Peyer's patch (tissue), 4 donors: ENCODE results near the gene SLAMF9. TPM values are rescaled to one million over a fixed set of nuclear protein-coding genes. Genes with fewer than 3 reads are reported as not detected.

Experiments used
- DNase-seq, 3 donors: peaks; one replicate each; pipeline ENCODE4 v3.0.0-alpha.2; 2017 to 2019
- H3K27ac ChIP-seq, 4 donors: fragments of 200-600 bp; sonication (generic); one replicate each; pipeline ENCODE4 v1.5.1; 2016 to 2019
- H3K27me3 ChIP-seq, 2 donors: fragments of 200-600 bp; sonication (generic); one replicate each; pipeline ENCODE4 v1.5.1; 2019
- H3K36me3 ChIP-seq, 3 donors: fragments of 200-600 bp; sonication (generic); one replicate each; pipeline ENCODE4 v1.5.1; 2016 to 2019
- H3K4me1 ChIP-seq, 4 donors: fragments of 200-600 bp; sonication (generic); one replicate each; pipeline ENCODE4 v1.5.1; 2016 to 2019
- H3K4me3 ChIP-seq, 4 donors: fragments of 200-600 bp; sonication (generic); 1 replicate in 3 of 4; 2 replicates in 1 of 4; pipeline ENCODE4 v1.5.1; 2016 to 2019; ENCODE audit warnings: mild to moderate bottlenecking in 1 of 4
- H3K9me3 ChIP-seq, 4 donors: fragments of 200-600 bp; sonication (generic); one replicate each; pipeline ENCODE4 v1.5.1; 2016 to 2019; ENCODE audit warnings: mild to moderate bottlenecking in 1 of 4
- CTCF ChIP-seq, 6 experiments: fragments of 450-650 bp in 4 of 6; fragments of 200-600 bp in 2 of 6; sonication (generic) in 1 of 6; IDR thresholded peaks; one replicate each; pipeline ENCODE4 v1.5.1; 2017 to 2019; ENCODE audit warnings: antibody characterized with exemption in 6 of 6, mild to moderate bottlenecking in 3 of 6, moderate library complexity in 1 of 6
- POLR2A ChIP-seq, 2 donors: fragments of 450-650 bp; IDR thresholded peaks; one replicate each; pipeline ENCODE4 v1.5.1; 2017; ENCODE audit warnings: antibody characterized with exemption in 2 of 2, mild to moderate bottlenecking in 2 of 2, moderate library complexity in 2 of 2
- total RNA-seq, 4 donors: library from RNA; depleted of rRNA; stranded (reverse); fragments of >200 nt; gene quantifications; one replicate each; pipeline ENCODE4 v1.1.0, GENCODE V29; 2016

Gene SLAMF9
- total RNA-seq, 4 donors from 2014 or later, result not detected

DNA sequence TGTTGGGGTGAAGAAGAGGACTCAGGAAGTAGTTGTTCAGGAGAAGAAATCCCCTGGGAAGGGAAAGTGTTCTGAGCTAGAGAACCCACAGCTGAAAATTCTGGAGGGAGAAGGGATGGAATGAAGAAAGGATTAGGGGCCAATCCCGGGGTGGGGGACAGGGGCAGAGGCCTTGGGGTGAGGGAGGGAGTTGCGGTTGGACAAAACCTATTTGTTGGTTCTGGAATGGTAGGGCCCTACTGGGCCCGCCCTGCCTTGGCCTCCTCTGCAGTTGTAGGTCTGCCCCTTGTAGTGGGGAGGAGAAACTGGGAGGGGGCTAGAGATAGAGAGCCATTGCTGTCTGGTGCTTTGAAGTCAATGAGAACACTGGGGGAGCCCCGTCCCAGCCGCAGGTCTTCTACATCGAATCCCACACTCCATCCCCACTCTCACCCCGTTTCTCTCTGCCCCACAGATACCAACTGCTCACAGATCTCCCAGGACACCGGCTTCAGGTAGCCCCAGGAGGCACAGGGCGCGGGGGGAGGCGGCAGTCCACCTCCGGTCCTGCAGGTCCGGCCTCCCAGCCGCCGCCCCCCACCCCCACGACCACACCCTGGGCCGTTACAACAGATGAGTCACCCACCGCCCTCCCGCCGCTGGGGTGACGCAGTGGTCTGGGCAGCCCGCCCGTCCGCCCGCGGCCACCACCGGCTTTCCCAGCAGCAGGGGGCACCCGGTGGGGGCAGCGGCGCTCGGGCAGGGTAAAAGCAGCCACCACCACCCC lies 29.8 kb downstream of the SLAMF9 start:
- Histone ChIP-seq H3K4me3 (peak overlapping the region; percentile 72 to 93 (median 82)), H3K9me3 (no peaks in the 10 kb centered on the region), H3K36me3 (peaks cover 0 to 15% (median 0%) of the 10 kb centered on the region in 3 donors), H3K27ac (peak overlapping the region; percentile 94 to 97 (median 96)), H3K27me3 (no peaks in the 10 kb centered on the region), H3K4me1 (peaks cover 0 to 50% (median 15%) of the 10 kb centered on the region in 4 donors)
- DNase-seq, result peak; percentile 70 to 90 (median 89)
- TF ChIP-seq CTCF (IDR thresholded peaks at IDR 0.05), result no peak
- TF ChIP-seq POLR2A (IDR thresholded peaks at IDR 0.05), result peak in 1 of 2 donors; percentile 31

- DNase-seq, result peak; percentile 88 to 94 (median 88)
- peak overlapping the region; percentile 94 to 97 (median 96) for H3K27ac ChIP-seq
- no peak for TF ChIP-seq CTCF (IDR thresholded peaks at IDR 0.05)
- peak; percentile 37 to 40 for TF ChIP-seq POLR2A (IDR thresholded peaks at IDR 0.05)
- H3K9me3 ChIP-seq, result no peaks in the 10 kb centered on the region
- H3K4me1 ChIP-seq, result peaks cover 0 to 58% (median 15%) of the 10 kb centered on the region in 4 donors
- H3K36me3 ChIP-seq, result peaks cover 0 to 23% (median 0%) of the 10 kb centered on the region in 3 donors
- no peaks in the 10 kb centered on the region for H3K27me3 ChIP-seq
- H3K4me3 ChIP-seq, result peak overlapping the region; percentile 72 to 93 (median 82)
These were observed 30.6 kb downstream of the SLAMF9 start for GRCh38 chr1:159923203-159924024.

GRCh38 chr1:159922511-159923202 lies 31.4 kb downstream of the SLAMF9 start:
- H3K4me1 ChIP-seq, result peaks cover 0 to 64% (median 15%) of the 10 kb centered on the region in 4 donors
- peak overlapping the region; percentile 94 to 97 (median 96) for H3K27ac ChIP-seq
- H3K4me3 ChIP-seq, result peak overlapping the region; percentile 72 to 93 (median 82)
- H3K9me3 ChIP-seq, result no peaks in the 10 kb centered on the region
- peaks cover 0 to 31% (median 0%) of the 10 kb centered on the region in 3 donors for H3K36me3 ChIP-seq
- peak; percentile 33 to 77 (median 74) for DNase-seq
- H3K27me3 ChIP-seq, result no peaks in the 10 kb centered on the region
- TF ChIP-seq CTCF (IDR thresholded peaks at IDR 0.05), result no peak
- no peak for TF ChIP-seq POLR2A (IDR thresholded peaks at IDR 0.05)

DNA sequence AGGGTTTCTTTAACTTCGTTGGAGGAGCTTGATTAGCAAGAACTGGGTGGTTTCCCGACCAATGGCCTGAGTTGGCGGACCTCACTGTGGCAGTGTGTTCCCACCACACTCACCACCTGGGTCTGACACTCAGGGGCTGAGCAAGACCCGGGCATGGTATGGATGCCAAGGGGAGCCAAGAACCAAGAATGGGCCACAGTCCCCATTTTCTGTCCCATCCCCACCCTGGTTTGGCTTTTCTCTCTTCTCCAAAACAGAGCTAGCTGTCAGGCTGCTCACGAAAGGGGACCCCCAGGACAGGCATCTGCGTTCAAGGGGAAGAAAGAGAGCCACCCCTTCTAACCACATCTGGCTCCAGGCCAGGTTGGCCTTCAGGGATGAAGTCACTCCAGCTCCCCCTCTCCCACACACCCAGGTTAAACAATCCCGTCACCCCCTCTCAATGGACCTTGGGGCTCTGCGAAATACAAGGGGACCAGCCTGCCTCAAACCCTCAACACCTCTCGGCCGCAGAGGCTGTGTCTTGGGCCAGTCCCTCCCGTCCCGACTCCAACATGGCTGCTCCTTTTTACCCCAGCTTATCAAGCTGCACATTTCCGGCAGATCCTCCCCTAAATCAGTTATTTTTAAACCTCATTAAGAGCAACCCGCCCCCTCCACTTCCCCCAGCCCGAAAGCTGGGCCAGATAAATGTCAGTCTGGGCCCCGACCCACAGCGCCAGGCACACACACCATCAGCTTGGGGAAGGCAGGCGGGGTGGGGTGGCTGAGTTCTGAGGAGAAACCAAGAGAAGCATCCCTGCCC lies 32.1 kb downstream of the SLAMF9 start:
- H3K27ac ChIP-seq, result peak overlapping the region; percentile 94 to 97 (median 96)
- TF ChIP-seq CTCF (IDR thresholded peaks at IDR 0.05), result no peak
- no peak for TF ChIP-seq POLR2A (IDR thresholded peaks at IDR 0.05)
- no peaks in the 10 kb centered on the region for H3K27me3 ChIP-seq
- peaks cover 0 to 35% (median 0%) of the 10 kb centered on the region in 3 donors for H3K36me3 ChIP-seq
- no peaks in the 10 kb centered on the region for H3K9me3 ChIP-seq
- DNase-seq, result peak; percentile 47 to 63 (median 48)
- H3K4me1 ChIP-seq, result peaks cover 0 to 62% (median 15%) of the 10 kb centered on the region in 4 donors
- H3K4me3 ChIP-seq, result peak overlapping the region; percentile 72 to 93 (median 82)
